Neuron (in vitro differentiated cells): ENCODE data around the gene ACTA2.

Experiments used
- H2AFZ ChIP-seq: one replicate; pipeline ENCODE4 v1.6.1; 2013; ENCODE audit warnings: low read depth, mild to moderate bottlenecking, inconsistent platforms, low read length, moderate library complexity
- H3K27me3 ChIP-seq: one replicate; pipeline ENCODE4 v1.6.1; 2013; ENCODE audit warnings: low read length; ENCODE audit not compliant: insufficient read depth
- H3K36me3 ChIP-seq: one replicate; pipeline ENCODE4 v1.6.1; 2013; ENCODE audit warnings: low read length; ENCODE audit not compliant: insufficient read depth
- H3K4me1 ChIP-seq: one replicate; pipeline ENCODE4 v1.6.1; 2013; ENCODE audit warnings: low read length; ENCODE audit not compliant: insufficient read depth
- H3K4me3 ChIP-seq: 2 replicates; pipeline ENCODE4 v1.5.1; 2013; ENCODE audit warnings: mild to moderate bottlenecking, low read length, moderate library complexity
- H3K9me3 ChIP-seq: one replicate; pipeline ENCODE4 v1.6.1; 2013; ENCODE audit warnings: low read length

ACTA2 gene

GRCh38 chr10:88975377-88975720 is 22.8 kb upstream of the ACTA2 start:
- Histone ChIP-seq H3K9me3 (no peaks in the 10 kb centered on the region), H3K4me3 (no peak overlapping the region), H3K36me3 (no peaks in the 10 kb centered on the region), H2AFZ (no peak overlapping the region), H3K27me3 (no peaks in the 10 kb centered on the region), H3K4me1 (no peaks in the 10 kb centered on the region)

DNA sequence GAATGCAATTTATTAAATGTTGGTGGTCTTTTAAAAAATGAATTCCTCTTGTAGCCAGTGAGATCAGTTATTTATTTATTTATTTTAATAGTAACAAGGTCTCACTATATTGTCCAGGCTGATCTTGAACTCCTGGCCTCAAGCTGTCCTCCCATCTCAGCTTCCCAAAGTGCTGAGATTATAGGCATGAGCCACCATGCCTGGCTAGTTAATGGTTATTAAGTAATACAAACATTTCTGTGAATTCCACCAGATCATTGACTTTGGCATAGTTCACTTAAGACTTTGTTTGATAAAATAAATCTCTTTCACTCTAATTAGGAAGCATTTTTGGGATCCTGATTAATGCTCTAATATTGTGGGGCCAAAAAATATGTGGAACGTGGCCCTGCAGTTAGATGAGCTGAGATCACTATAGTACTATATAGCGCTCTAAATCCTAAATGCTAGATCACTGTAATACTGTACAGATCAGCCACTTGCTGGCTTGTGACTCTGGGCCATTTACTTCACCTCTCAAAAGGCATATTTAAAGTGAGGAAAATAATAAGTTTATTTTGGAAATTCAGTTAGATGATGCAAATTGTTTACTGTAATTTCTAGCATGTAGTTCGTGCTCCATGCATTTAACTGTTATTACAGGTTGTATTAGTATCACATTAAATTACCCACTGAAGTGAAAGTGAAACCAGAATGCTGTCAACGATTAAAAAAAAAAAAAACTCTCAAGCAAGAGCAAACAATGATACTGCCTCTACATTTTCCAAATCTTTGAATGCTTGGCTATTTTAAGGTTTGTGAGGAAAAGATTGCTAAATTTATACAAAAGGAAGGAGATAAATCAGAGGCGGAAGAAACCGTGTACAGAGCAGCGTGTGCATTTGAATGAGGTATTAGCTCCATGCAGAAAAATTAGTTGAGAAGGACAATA is 22.1 kb upstream of the ACTA2 start:
- Histone ChIP-seq H3K4me3 (no peak overlapping the region), H3K4me1 (no peaks in the 10 kb centered on the region), H3K27me3 (no peaks in the 10 kb centered on the region), H3K36me3 (no peaks in the 10 kb centered on the region), H3K9me3 (no peaks in the 10 kb centered on the region), H2AFZ (no peak overlapping the region)

DNA sequence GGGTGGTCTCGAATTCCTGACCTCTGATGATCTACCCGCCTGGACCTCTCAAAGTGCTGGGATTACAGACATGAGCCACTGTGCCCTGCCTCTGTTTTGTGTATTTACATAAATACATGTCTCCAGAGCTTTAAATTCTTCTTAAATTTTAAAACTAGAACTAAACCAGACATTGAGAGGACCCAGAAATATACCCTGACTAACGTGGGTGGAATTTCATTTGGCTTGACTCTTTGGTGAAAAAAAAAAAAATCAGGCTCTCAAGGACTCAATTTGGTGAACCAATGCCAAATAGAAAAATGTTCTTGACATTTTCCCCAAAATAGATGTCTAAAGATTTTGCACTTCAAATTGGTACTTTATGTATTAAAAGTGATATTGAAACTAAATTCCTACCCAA is 21.4 kb upstream of the ACTA2 start:
- H3K9me3 ChIP-seq: no peaks in the 10 kb centered on the region
- no peaks in the 10 kb centered on the region for H3K36me3 ChIP-seq
- no peaks in the 10 kb centered on the region for H3K27me3 ChIP-seq
- no peak overlapping the region for H3K4me3 ChIP-seq
- no peak overlapping the region for H2AFZ ChIP-seq
- no peaks in the 10 kb centered on the region for H3K4me1 ChIP-seq

GRCh38 chr10:88971221-88972061 is 18.9 kb upstream of the ACTA2 start:
- no peak overlapping the region for H2AFZ ChIP-seq
- H3K4me3 ChIP-seq: no peak overlapping the region
- no peaks in the 10 kb centered on the region for H3K27me3 ChIP-seq
- no peaks in the 10 kb centered on the region for H3K4me1 ChIP-seq
- H3K36me3 ChIP-seq: no peaks in the 10 kb centered on the region
- no peaks in the 10 kb centered on the region for H3K9me3 ChIP-seq

GRCh38 chr10:88968391-88968790 is 15.8 kb upstream of the ACTA2 start:
- Histone ChIP-seq H2AFZ (no peak overlapping the region), H3K4me1 (no peaks in the 10 kb centered on the region), H3K4me3 (no peak overlapping the region), H3K27me3 (no peaks in the 10 kb centered on the region), H3K36me3 (no peaks in the 10 kb centered on the region), H3K9me3 (no peaks in the 10 kb centered on the region)

GRCh38 chr10:88966797-88967196 is 14.2 kb upstream of the ACTA2 start:
- Histone ChIP-seq H3K36me3 (no peaks in the 10 kb centered on the region), H3K27me3 (no peaks in the 10 kb centered on the region), H3K9me3 (no peaks in the 10 kb centered on the region)

DNA sequence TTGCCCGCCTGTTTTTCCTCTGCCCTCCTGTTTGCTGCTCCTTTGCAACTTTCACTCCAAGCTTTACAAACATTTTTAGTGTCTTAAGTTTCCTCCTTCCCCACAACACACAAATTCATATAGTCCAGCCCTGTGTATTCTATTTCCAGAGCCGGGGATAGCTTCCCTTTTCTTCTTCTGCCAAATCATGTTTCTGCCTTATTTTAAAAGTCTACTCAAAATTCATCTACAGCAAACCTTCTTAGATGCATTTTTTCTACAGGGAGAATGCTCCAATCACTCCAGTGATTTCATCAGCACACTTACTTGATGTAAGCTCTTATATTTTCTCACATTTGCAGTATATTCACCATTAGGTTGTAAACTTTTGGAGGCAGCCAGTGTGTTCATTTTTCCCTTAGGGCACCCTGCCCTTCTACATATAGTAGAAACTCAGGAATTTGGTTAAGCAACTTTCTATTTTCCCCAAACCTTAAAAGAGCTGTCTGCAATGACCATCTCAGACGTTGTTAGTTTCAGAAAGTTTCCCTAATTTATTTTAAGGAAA is 12.4 kb upstream of the ACTA2 start:
- H3K9me3 ChIP-seq: no peaks in the 10 kb centered on the region
- H3K27me3 ChIP-seq: no peaks in the 10 kb centered on the region
- no peak overlapping the region for H3K4me3 ChIP-seq
- H2AFZ ChIP-seq: no peak overlapping the region
- H3K36me3 ChIP-seq: no peaks in the 10 kb centered on the region
- H3K4me1 ChIP-seq: no peaks in the 10 kb centered on the region

More at GRCh38 chr10:88966797-88967196, 14.2 kb upstream of the ACTA2 start:
- Histone ChIP-seq H2AFZ (no peak overlapping the region), H3K4me1 (no peaks in the 10 kb centered on the region), H3K4me3 (no peak overlapping the region)

- H3K4me1 ChIP-seq: no peaks in the 10 kb centered on the region
- no peaks in the 10 kb centered on the region for H3K9me3 ChIP-seq
- no peak overlapping the region for H3K4me3 ChIP-seq
- no peaks in the 10 kb centered on the region for H3K27me3 ChIP-seq
- H2AFZ ChIP-seq: no peak overlapping the region
- no peaks in the 10 kb centered on the region for H3K36me3 ChIP-seq
Observed at GRCh38 chr10:88964360-88964759, 11.8 kb upstream of the ACTA2 start.

DNA sequence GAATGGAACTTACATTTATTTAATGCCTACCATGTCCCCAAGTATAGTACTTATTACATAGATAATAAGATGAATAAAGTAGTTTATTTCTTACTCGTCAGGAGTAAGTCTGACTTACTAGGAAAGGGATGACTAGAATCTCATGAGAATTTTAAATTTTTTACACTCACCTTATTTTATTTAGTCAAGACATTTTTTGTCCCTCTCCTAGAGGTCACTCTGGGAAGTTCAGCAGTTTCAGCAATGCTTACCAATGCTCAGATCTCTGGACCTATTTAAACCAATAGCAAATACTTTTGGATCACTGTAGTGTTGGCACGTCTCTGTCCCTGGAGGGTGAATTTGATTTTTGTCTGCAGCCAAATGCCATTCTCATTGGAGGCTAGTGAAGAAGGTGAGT is 10.7 kb upstream of the ACTA2 start:
- Histone ChIP-seq H3K9me3 (no peaks in the 10 kb centered on the region), H3K36me3 (no peaks in the 10 kb centered on the region), H2AFZ (no peak overlapping the region), H3K27me3 (no peaks in the 10 kb centered on the region), H3K4me3 (no peak overlapping the region), H3K4me1 (no peaks in the 10 kb centered on the region)

GRCh38 chr10:88962336-88962735 is 9.8 kb upstream of the ACTA2 start:
- Histone ChIP-seq H2AFZ (no peak overlapping the region), H3K9me3 (no peaks in the 10 kb centered on the region), H3K36me3 (no peaks in the 10 kb centered on the region), H3K27me3 (no peaks in the 10 kb centered on the region), H3K4me1 (no peaks in the 10 kb centered on the region), H3K4me3 (no peak overlapping the region)

DNA sequence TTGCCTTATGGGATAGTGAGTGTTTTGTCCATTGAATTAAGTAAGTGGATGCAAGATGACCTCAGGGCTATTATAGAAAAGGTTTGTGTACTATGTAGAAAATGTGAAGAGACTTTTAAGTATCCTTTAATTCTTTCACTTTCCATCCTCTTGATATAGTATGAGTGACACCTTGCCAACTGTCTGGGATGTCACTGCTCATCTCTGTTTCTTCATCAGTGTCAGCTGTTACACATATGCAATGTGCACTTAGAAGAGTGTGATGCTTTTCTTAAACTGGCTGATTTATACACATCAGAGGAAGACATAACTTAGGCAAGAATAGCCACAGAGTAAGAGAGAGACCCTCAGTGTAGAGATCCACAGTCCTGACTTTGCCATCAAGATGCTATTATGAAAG is 8.7 kb upstream of the ACTA2 start:
- no peak overlapping the region for H2AFZ ChIP-seq
- H3K9me3 ChIP-seq: no peaks in the 10 kb centered on the region
- no peaks in the 10 kb centered on the region for H3K4me1 ChIP-seq

DNA sequence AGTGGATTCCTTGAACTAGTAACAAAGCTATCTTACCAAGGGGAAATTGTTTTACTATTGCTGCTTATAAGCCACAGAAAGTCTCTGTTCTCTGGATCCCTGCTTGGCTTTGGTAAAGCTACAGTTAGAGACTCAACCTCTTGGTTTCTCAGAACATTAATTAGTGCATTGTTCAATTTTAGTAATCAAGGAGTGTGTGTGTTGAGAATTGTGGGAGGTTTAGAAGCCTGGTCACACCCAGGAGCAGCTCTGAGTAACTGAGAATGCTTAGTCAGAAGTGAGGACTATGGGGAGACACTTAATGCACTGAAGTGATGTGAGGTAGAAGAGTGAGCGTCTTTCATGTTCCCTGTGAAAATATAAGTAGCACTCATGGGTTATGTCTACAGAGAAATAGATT is 8.2 kb upstream of the ACTA2 start:
- H3K4me3 ChIP-seq: no peak overlapping the region
- no peaks in the 10 kb centered on the region for H3K36me3 ChIP-seq
- no peaks in the 10 kb centered on the region for H3K4me1 ChIP-seq
- H2AFZ ChIP-seq: no peak overlapping the region
- no peaks in the 10 kb centered on the region for H3K9me3 ChIP-seq
- no peaks in the 10 kb centered on the region for H3K27me3 ChIP-seq

More for the DNA sequence above, 8.7 kb upstream of the ACTA2 start:
- Histone ChIP-seq H3K27me3 (no peaks in the 10 kb centered on the region), H3K36me3 (no peaks in the 10 kb centered on the region), H3K4me3 (no peak overlapping the region)

DNA sequence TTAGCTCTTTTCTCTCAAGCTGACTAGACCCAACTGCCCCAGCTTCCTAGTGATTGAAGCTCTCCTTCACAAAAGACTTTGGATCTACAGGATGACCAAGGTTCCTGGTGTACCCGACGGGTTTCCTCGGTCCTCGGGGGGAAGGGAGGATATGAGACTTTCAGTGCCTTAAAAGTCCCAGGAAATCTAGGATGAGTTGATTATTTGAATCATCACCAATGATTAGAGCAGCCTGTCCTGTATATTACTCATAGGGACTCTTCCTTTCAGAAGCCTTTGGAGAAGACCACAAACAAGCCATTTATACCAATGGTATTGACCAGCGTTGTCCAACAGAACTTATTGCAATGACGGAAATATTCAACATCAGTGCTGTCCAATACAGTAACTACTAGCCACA is 6.1 kb upstream of the ACTA2 start:
- Histone ChIP-seq H3K9me3 (no peaks in the 10 kb centered on the region), H3K36me3 (no peaks in the 10 kb centered on the region), H3K27me3 (no peaks in the 10 kb centered on the region), H2AFZ (no peak overlapping the region), H3K4me3 (no peak overlapping the region), H3K4me1 (no peaks in the 10 kb centered on the region)
